ENCODE results near the gene BCKDK.
"Not testable (repeated sequence)": the region's sequence is repeated elsewhere in the genome, so short reads cannot be mapped to it uniquely, and the experiment has no call there.

BCKDK gene

DNA sequence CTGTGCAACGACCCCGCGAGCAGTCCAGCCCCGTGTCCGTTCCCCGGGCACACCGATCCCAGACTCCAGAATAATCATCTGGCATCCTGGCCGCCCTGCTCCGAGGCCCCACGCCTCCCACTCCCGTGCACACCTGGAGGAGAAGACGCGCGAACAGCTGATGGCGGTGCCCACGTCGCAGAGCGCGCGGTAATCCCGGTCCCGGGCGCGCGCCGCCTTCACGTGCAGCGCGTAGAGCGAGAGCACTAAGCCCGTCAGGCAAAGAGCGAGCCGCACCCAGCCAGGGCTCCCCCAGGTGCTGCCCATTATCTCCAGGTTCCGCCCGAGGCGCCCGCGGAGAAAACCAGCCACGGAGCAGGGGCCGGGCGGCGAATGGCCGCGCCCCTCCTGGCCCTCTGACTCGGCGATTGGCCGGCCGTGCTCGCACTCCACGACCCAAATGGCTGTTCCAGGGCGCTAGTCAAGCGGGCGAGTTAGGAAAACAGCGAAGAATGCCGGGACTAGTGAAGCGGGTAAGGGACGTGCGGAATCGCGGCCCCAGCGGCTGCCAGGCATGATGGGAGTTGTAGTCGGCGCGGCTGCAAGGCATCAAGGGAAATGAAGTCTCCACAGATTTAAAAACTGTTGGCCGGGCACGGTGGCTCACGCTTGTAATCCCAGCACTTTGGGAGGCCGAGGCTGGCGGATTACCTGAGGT is 13.6 kb upstream of the BCKDK start, which contains the start of gene VKORC1:
TSS of gene VKORC1 (minus strand) at position 374 of the 697 bp plus-strand sequence. CDS start at position 306, 68 bp downstream.
- Histone ChIP-seq H3K27me3 (replicated peaks; ENCODE audit: control insufficient read depth, insufficient read depth, low read length, poor library complexity, severe bottlenecking) (no peaks in the 10 kb centered on the region), H3K27ac (ENCODE audit: insufficient read depth, low read length, poor library complexity, severe bottlenecking) (peak within 1 kb of the TSS; percentile 77), H3K9me3 (ENCODE audit: control insufficient read depth, low read length) (no peaks in the 10 kb centered on the region), H3K36me3 (ENCODE audit: control insufficient read depth, insufficient read depth, low read length) (peaks cover 16% of the 10 kb centered on the region), H3K4me3 (ENCODE audit: insufficient read depth, low read depth, low read length, poor library complexity, severe bottlenecking) (peak within 1 kb of the TSS; percentile 87), H3K4me1 (ENCODE audit: control insufficient read depth, insufficient read depth, low read length, poor library complexity, severe bottlenecking) (peaks cover 8% of the 10 kb centered on the region)
- DNase-seq, result peak; percentile 78 to 83 (median 80)

DNA sequence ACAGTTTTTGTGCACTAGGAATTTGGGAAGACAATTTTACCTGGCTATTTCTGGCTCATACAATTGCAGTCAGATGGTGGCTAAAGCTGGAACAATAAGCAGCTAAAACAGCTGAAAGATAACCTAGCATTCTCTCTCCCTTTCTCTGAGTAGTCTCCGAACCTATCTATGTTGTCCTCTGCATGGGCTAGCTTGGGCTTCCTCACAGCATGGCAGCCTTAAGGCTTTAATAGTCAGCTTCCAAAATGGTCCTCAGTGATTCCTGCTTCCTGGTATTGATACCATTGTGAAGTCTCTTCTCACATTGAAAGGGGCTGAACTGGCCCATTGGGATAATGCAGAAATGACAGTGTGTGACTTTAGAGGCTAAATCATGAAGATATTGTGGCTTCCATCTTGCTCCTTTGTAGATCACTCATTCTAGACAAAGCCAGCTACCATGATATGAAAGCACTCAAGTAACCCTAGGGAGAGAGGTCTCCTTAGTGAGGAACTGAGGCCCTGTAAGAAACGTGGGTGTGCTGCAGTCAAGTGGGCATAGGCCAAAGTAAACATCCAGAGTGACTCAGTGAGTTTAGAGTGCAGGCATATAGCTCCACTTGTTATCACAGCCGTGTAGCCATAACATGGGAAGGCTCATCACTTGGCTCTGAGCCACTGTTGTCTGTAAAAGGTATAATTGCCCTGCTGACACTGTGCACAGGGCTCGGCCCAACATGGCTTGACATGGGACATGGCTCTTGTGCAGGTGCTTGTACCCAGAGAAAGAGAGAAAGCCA is 8.1 kb upstream of the BCKDK start:
- no peaks in the 10 kb centered on the region for H3K27me3 ChIP-seq (replicated peaks; ENCODE audit: control insufficient read depth, insufficient read depth, low read length, poor library complexity, severe bottlenecking)
- H3K9me3 ChIP-seq (ENCODE audit: control insufficient read depth, low read length), result no peaks in the 10 kb centered on the region
- no peak overlapping the region for H3K27ac ChIP-seq (ENCODE audit: insufficient read depth, low read length, poor library complexity, severe bottlenecking)
- no peaks in the 10 kb centered on the region for H3K4me1 ChIP-seq (ENCODE audit: control insufficient read depth, insufficient read depth, low read length, poor library complexity, severe bottlenecking)
- H3K36me3 ChIP-seq (ENCODE audit: control insufficient read depth, insufficient read depth, low read length), result no peaks in the 10 kb centered on the region
- no peak for DNase-seq
- H3K4me3 ChIP-seq (ENCODE audit: insufficient read depth, low read depth, low read length, poor library complexity, severe bottlenecking), result no peak overlapping the region

DNA sequence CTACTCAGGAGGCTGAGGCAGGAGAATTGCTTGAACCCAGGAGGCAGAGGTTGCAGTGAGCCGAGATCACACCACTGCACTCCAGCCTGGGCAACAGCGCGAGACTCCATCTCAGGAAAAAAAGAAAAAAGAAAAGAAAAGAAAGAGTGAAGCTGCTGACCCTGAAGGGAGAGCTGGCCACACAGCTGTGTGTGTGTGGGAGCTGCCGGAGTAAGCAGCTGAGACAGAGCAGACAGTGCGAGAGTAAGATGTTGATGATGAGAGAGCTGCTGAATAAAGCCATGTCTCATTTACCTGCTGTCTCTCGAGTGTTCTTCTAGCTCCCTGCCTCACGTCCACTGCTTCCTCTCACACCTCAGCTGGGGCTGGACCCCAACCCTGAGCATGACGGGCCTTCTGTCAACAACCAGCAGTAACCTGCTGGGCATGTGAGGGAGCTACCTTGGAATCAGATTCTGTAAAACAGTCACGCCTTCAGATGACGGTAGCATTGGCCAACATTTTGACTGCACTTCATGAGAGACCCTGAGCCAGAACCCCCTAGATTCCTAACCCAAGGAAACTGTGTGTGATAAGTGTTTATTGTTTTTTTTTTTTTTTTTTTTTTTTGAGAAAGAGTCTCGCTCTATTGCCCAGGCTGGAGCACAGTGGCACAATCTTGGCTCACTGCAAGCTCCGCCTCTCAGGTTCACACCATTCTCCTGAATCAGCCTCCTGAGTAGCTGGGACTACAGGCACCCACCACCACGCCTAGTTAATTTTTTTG is 7.1 kb upstream of the BCKDK start:
- not testable (repeated sequence) for H3K27me3 ChIP-seq (replicated peaks; ENCODE audit: control insufficient read depth, insufficient read depth, low read length, poor library complexity, severe bottlenecking); H3K4me1 ChIP-seq (ENCODE audit: control insufficient read depth, insufficient read depth, low read length, poor library complexity, severe bottlenecking); H3K4me3 ChIP-seq (ENCODE audit: insufficient read depth, low read depth, low read length, poor library complexity, severe bottlenecking); DNase-seq; H3K27ac ChIP-seq (ENCODE audit: insufficient read depth, low read length, poor library complexity, severe bottlenecking); H3K36me3 ChIP-seq (ENCODE audit: control insufficient read depth, insufficient read depth, low read length); H3K9me3 ChIP-seq (ENCODE audit: control insufficient read depth, low read length)

DNA sequence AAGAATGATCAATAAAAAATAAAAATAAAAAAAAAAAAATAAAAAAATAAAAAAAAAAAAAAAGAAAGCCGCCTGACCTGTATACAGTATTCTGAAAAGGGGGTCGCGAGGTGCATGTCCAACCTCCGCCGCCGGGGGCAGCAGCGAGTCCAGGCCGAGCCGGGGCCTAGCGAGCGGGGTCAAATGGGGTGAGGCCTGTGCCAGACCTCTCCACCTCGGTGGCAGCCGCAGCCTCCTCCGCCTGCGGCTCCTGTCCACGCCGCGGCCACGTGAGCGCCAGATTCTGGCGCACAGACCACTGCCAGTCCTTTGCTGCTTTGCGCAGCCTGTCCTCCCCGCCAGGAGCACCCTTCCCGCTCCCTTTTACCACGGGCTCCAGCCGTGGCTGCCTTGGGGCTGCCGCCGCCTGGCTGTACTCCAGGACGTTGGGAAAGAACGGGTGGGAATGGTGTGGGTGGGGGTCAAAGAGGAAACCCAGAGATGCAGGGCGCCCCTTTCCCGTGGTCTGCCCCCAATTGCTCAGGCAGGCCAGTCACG is 2.4 kb upstream of the BCKDK start:
- Histone ChIP-seq H3K27ac (ENCODE audit: insufficient read depth, low read length, poor library complexity, severe bottlenecking) (no peak overlapping the region), H3K4me3 (ENCODE audit: insufficient read depth, low read depth, low read length, poor library complexity, severe bottlenecking) (no peak overlapping the region), H3K4me1 (ENCODE audit: control insufficient read depth, insufficient read depth, low read length, poor library complexity, severe bottlenecking) (peaks cover 10% of the 10 kb centered on the region), H3K9me3 (ENCODE audit: control insufficient read depth, low read length) (no peaks in the 10 kb centered on the region), H3K27me3 (replicated peaks; ENCODE audit: control insufficient read depth, insufficient read depth, low read length, poor library complexity, severe bottlenecking) (no peaks in the 10 kb centered on the region), H3K36me3 (ENCODE audit: control insufficient read depth, insufficient read depth, low read length) (peaks cover 8% of the 10 kb centered on the region)
- peak; percentile 56 to 65 (median 65) for DNase-seq

DNA sequence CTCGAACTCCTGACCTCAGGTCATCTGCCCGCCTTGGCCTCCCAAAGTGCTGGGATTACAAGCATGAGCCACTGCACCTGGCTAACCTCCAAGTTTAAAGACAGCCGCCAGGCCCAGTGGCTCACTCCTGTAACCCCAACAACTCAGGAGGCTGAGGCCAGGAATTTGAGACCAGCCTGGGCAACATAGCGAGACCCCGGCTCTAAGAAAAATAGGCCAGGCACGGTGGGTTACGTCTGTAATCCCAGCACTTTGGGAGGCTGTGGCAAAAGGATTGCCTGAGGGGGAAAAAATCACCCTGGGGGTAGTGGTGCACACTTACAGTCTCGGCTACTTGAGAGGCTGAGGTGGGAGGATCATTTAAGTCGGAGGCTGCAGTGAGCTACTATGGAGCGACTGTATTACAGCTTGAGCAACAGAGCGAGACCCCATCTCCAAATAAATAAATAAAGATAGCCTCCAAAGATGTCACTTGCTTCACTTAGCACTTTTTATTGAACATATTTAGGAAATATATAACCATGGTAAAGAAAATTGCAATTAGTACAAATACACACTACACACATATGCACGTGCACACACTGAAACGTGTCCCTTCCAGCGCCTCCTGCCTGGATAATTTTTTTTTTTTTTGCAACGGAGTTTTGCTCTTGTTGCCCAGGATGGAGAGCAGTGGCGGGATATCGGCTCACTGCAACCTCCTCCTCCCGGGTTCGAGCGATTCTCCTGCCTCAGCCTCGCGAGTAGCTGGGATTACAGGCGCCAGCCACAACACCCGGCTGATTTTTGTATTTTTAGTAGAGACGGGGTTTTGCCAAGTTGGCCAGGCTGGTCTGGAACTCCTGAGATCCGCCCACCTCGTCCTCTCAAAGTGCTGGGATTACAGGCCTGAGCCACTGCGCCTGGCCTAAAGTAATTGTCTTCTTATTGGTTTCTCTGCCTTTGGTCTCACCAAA is 1.4 kb upstream of the BCKDK start:
- no peak overlapping the region for H3K27ac ChIP-seq (ENCODE audit: insufficient read depth, low read length, poor library complexity, severe bottlenecking)
- H3K36me3 ChIP-seq (ENCODE audit: control insufficient read depth, insufficient read depth, low read length), result peaks cover 18% of the 10 kb centered on the region
- no peak overlapping the region for H3K4me3 ChIP-seq (ENCODE audit: insufficient read depth, low read depth, low read length, poor library complexity, severe bottlenecking)

DNA sequence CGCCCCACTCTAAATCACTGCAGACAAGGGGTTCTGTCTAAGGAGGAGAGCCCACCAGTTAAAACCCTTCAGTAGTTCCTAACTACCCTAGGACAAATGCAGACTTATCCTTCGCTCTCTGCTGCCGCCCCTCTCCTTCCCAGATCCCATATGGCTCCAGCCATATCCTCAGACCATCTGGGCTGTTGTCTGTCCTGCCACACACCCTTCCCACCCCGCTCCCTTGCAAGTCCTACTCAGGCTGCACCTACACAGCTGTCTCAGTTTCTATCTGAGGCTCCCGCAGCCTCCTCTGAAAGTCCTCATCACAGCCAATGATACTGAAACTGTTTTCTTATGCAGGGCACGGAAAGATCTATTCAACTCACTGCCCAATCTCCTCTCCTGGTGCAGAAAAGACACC is 720 bp upstream of the BCKDK start:
- peaks cover 21% of the 10 kb centered on the region for H3K36me3 ChIP-seq (ENCODE audit: control insufficient read depth, insufficient read depth, low read length)
- DNase-seq, result no peak
- H3K9me3 ChIP-seq (ENCODE audit: control insufficient read depth, low read length), result no peaks in the 10 kb centered on the region
- H3K27me3 ChIP-seq (replicated peaks; ENCODE audit: control insufficient read depth, insufficient read depth, low read length, poor library complexity, severe bottlenecking), result no peaks in the 10 kb centered on the region
- H3K4me1 ChIP-seq (ENCODE audit: control insufficient read depth, insufficient read depth, low read length, poor library complexity, severe bottlenecking), result peaks cover 10% of the 10 kb centered on the region
- peak overlapping the region; percentile 88 for H3K4me3 ChIP-seq (ENCODE audit: insufficient read depth, low read depth, low read length, poor library complexity, severe bottlenecking)
- H3K27ac ChIP-seq (ENCODE audit: insufficient read depth, low read length, poor library complexity, severe bottlenecking), result no peak overlapping the region

More for the DNA sequence above, 1.4 kb upstream of the BCKDK start:
- Histone ChIP-seq H3K4me1 (ENCODE audit: control insufficient read depth, insufficient read depth, low read length, poor library complexity, severe bottlenecking) (peaks cover 10% of the 10 kb centered on the region), H3K27me3 (replicated peaks; ENCODE audit: control insufficient read depth, insufficient read depth, low read length, poor library complexity, severe bottlenecking) (no peaks in the 10 kb centered on the region), H3K9me3 (ENCODE audit: control insufficient read depth, low read length) (no peaks in the 10 kb centered on the region)
- no peak for DNase-seq

DNA sequence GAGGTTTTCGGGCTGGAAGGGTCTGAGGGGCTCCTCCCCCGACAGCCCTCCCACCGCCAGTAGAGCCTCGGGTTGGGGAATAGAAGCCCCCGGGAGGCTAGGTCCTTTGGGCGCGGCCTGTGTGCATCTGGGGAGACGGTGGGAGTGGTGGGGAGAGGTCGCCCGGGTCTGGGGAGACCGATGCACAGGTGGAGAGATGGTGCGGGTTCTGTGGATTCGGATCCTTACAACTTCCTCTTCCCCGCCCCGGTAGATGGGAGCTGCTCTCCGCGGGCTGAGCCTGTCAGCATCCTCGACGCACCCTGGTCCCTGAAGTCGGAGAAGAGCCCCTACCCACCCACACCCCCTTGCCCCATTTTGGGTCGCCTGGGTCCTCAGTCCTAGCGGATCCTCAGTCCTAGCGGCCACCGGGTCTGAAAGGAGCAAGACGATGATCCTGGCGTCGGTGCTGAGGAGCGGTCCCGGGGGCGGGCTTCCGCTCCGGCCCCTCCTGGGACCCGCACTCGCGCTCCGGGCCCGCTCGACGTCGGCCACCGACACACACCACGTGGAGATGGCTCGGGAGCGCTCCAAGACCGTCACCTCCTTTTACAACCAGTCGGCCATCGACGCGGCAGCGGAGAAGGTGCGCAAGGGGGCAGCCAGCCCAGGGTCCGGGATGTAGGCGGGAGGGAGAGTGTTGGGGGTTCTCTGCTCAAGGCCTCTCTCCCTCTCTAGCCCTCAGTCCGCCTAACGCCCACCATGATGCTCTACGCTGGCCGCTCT is 790 bp downstream of the BCKDK start:
- peak overlapping the region; percentile 88 for H3K4me3 ChIP-seq (ENCODE audit: insufficient read depth, low read depth, low read length, poor library complexity, severe bottlenecking)
- DNase-seq, result no peak
- no peaks in the 10 kb centered on the region for H3K9me3 ChIP-seq (ENCODE audit: control insufficient read depth, low read length)
- H3K27me3 ChIP-seq (replicated peaks; ENCODE audit: control insufficient read depth, insufficient read depth, low read length, poor library complexity, severe bottlenecking), result no peaks in the 10 kb centered on the region
- peaks cover 10% of the 10 kb centered on the region for H3K4me1 ChIP-seq (ENCODE audit: control insufficient read depth, insufficient read depth, low read length, poor library complexity, severe bottlenecking)
- peaks cover 21% of the 10 kb centered on the region for H3K36me3 ChIP-seq (ENCODE audit: control insufficient read depth, insufficient read depth, low read length)
- peak overlapping the region; percentile 70 for H3K27ac ChIP-seq (ENCODE audit: insufficient read depth, low read length, poor library complexity, severe bottlenecking)

DNA sequence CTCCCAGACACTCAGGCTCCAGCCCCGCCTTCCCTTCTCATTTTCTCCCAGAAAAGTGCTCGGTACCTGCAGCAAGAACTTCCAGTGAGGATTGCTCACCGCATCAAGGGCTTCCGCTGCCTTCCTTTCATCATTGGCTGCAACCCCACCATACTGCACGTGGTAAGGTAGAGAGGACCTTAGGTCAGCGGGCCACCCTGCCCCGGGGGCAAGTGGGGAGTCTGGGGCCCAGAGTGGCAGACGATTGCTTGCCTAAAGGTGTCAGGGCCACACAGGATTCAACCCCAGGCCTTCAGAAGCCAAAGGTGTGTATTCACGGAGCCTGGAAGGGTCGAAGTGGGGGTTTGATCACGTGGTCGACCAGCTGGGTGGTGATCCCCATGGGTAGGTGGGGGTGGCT is 1.4 kb downstream of the BCKDK start:
- peaks cover 10% of the 10 kb centered on the region for H3K4me1 ChIP-seq (ENCODE audit: control insufficient read depth, insufficient read depth, low read length, poor library complexity, severe bottlenecking)
- no peak overlapping the region for H3K4me3 ChIP-seq (ENCODE audit: insufficient read depth, low read depth, low read length, poor library complexity, severe bottlenecking)
- no peak for DNase-seq
- H3K9me3 ChIP-seq (ENCODE audit: control insufficient read depth, low read length), result no peaks in the 10 kb centered on the region
- no peak overlapping the region for H3K27ac ChIP-seq (ENCODE audit: insufficient read depth, low read length, poor library complexity, severe bottlenecking)
- no peaks in the 10 kb centered on the region for H3K27me3 ChIP-seq (replicated peaks; ENCODE audit: control insufficient read depth, insufficient read depth, low read length, poor library complexity, severe bottlenecking)
- H3K36me3 ChIP-seq (ENCODE audit: control insufficient read depth, insufficient read depth, low read length), result peaks cover 21% of the 10 kb centered on the region

Data from effector memory CD4-positive, alpha-beta T cell (primary cell).